GM12878 (cell line): ENCODE results near the gene CYB5R3. TPM values are rescaled to one million over a fixed set of nuclear protein-coding genes. Genes with fewer than 3 reads are reported as not detected.

Experiments
- ATAC-seq: fragments of 200-7000 bp; cut with Tn5 transposase; 3 replicates; pipeline ENCODE4 v1.9.1; 2020; ENCODE audit warnings: mild to moderate bottlenecking, moderate library complexity
- BruUV-seq: library from RNA; stranded (reverse); fragments of 400-500 nt; replicated peaks from 2 replicates; lab custom pipeline; 2021; lab: Mats Ljungman, UMichigan
- CTCF ChIA-PET: fragments of 300-600 bp; sonication (Branson Sonifier 250); formaldehyde crosslinking; extraction: SDS; loops from one replicate; lab custom pipeline; 2021; ENCODE audit warnings: inconsistent platforms; lab: Yijun Ruan, JAX
- POLR2A ChIA-PET: fragments of 350-600 bp; formaldehyde crosslinking; extraction: SDS; loops from one replicate; lab custom pipeline; 2021; ENCODE audit warnings: inconsistent platforms; lab: Charles Lee
- RAD21 ChIA-PET: fragments of 300-600 bp; sonication (Branson Sonifier 250); formaldehyde crosslinking; loops from one replicate; lab custom pipeline; 2023; ENCODE audit warnings: antibody characterized with exemption; ENCODE audit not compliant: unreplicated experiment; lab: Charles Lee
- SMC1A ChIA-PET: fragments of 300-600 bp; sonication (Branson Sonifier 250); formaldehyde crosslinking; loops from one replicate; lab custom pipeline; 2023; ENCODE audit not compliant: unreplicated experiment, uncharacterized antibody; lab: Charles Lee
- DNase-seq: peaks from one replicate; pipeline ENCODE4 v3.0.0-alpha.2; 2011; ENCODE audit warnings: low read depth, low spot score
- FAIRE-seq: peaks from 3 replicates; lab custom pipeline; 2011; peaks lifted over from hg19 to GRCh38; lab: Jason Lieb, UNC
- H2AFZ ChIP-seq: 2 replicates; pipeline ENCODE4 v1.6.0; 2011; ENCODE audit warnings: low read depth, low read length, control low read depth; ENCODE audit not compliant: control insufficient read depth
- H3K27ac ChIP-seq: 2 replicates; pipeline ENCODE4 v1.5.1; 2011; ENCODE audit warnings: control low read depth; ENCODE audit not compliant: control insufficient read depth, insufficient read depth
- H3K27me3 ChIP-seq, 2 experiments: replicated peaks in 1 of 2; 2 replicates each; pipeline versions ENCODE4 v1.6.0 to v1.6.1; 2011; ENCODE audit warnings: low read length in 1 of 2; ENCODE audit not compliant: control insufficient read depth in 2 of 2, insufficient read depth in 2 of 2
- H3K36me3 ChIP-seq, 2 experiments: 2 replicates each; pipeline ENCODE4 v1.5.1; 2011; ENCODE audit warnings: low read length in 1 of 2; ENCODE audit not compliant: control insufficient read depth in 2 of 2, insufficient read depth in 2 of 2
- H3K4me1 ChIP-seq: 2 replicates; pipeline ENCODE4 v1.6.1; 2011; ENCODE audit warnings: mild to moderate bottlenecking, low read length, moderate library complexity, mixed read lengths; ENCODE audit not compliant: control insufficient read depth, insufficient read depth
- H3K4me2 ChIP-seq: 2 replicates; pipeline ENCODE4 v1.6.0; 2011; ENCODE audit warnings: control low read depth; ENCODE audit not compliant: control insufficient read depth, insufficient read depth
- H3K4me3 ChIP-seq: fragments of 200-600 bp; sonication (generic); 2 replicates; pipeline ENCODE4 v1.5.1; 2016
- H3K79me2 ChIP-seq: 2 replicates; pipeline ENCODE4 v1.6.0; 2011; ENCODE audit warnings: low read length; ENCODE audit not compliant: control insufficient read depth, insufficient read depth
- H3K9ac ChIP-seq: 2 replicates; pipeline ENCODE4 v1.8.0; 2011; ENCODE audit warnings: low read length, control low read depth, mixed read lengths; ENCODE audit not compliant: control insufficient read depth, insufficient read depth
- H3K9me3 ChIP-seq: replicated peaks from 3 replicates; pipeline ENCODE4 v1.5.1; 2011; ENCODE audit warnings: mild to moderate bottlenecking, low read length; ENCODE audit not compliant: control insufficient read depth, insufficient read depth
- H4K20me1 ChIP-seq: 2 replicates; pipeline ENCODE4 v1.6.0; 2011; ENCODE audit not compliant: control insufficient read depth, insufficient read depth
- ATF3 ChIP-seq: IDR thresholded peaks from 2 replicates; pipeline ENCODE4 v1.6.1; 2011; ENCODE audit warnings: low read depth, mild to moderate bottlenecking, low read length, moderate library complexity, borderline replicate concordance; ENCODE audit errors: extremely low read depth
- BACH1 ChIP-seq: fragments of 450-650 bp; IDR thresholded peaks from 2 replicates; pipeline ENCODE4 v1.6.1; 2017; ENCODE audit warnings: mild to moderate bottlenecking, borderline replicate concordance
- CBX5 ChIP-seq: sonication (generic); IDR thresholded peaks from 2 replicates; pipeline ENCODE4 v1.6.1; 2016; ENCODE audit warnings: low read depth, moderate library complexity, mild to moderate bottlenecking, inconsistent platforms
- CEBPB ChIP-seq, 2 experiments: fragments of 150-350 bp in 1 of 2; IDR thresholded peaks; 2 replicates each; pipeline ENCODE4 v1.6.1; 2012 to 2014; ENCODE audit warnings: low read depth in 2 of 2, low read length in 2 of 2, borderline replicate concordance in 1 of 2, inconsistent platforms in 1 of 2
- EP300 ChIP-seq, 2 experiments: fragments of 150-350 bp in 1 of 2; IDR thresholded peaks; 2 replicates each; pipeline ENCODE4 v1.6.1; 2011 to 2012; ENCODE audit warnings: low read depth in 2 of 2, low read length in 2 of 2, borderline replicate concordance in 1 of 2, improper control_type of control experiment in 1 of 2, inconsistent platforms in 1 of 2; ENCODE audit not compliant: control insufficient read depth in 1 of 2
- IRF3 ChIP-seq: fragments of 450-650 bp; IDR thresholded peaks from 2 replicates; pipeline ENCODE4 v1.6.1; 2014; ENCODE audit warnings: mild to moderate bottlenecking
- MTA2 ChIP-seq: fragments of 450-650 bp; IDR thresholded peaks from 2 replicates; pipeline ENCODE4 v1.6.1; 2016; ENCODE audit warnings: low read depth, mild to moderate bottlenecking, moderate library complexity
- MTA3 ChIP-seq: IDR thresholded peaks from 2 replicates; pipeline ENCODE4 v1.6.1; 2012; ENCODE audit warnings: low read length, inconsistent platforms, borderline replicate concordance
- NBN ChIP-seq: fragments of 450-650 bp; IDR thresholded peaks from 2 replicates; pipeline ENCODE4 v1.6.1; 2016
- NR2F1 ChIP-seq: fragments of 450-650 bp; conservative IDR thresholded peaks from 2 replicates; pipeline ENCODE4 v1.6.1; 2017; ENCODE audit warnings: mild to moderate bottlenecking
- PKNOX1 ChIP-seq: fragments of 450-650 bp; IDR thresholded peaks from 2 replicates; pipeline ENCODE4 v1.6.1; 2016; ENCODE audit warnings: mild to moderate bottlenecking
- POU2F2 ChIP-seq: IDR thresholded peaks from 3 replicates; pipeline ENCODE4 v1.6.1; 2011; ENCODE audit warnings: low read depth, mild to moderate bottlenecking, low read length, borderline replicate concordance
- RAD51 ChIP-seq: fragments of 450-650 bp; IDR thresholded peaks from 2 replicates; pipeline ENCODE4 v1.6.1; 2016; ENCODE audit warnings: moderate library complexity, mild to moderate bottlenecking, inconsistent platforms
- RBBP5 ChIP-seq: fragments of 200-600 bp; sonication (generic); conservative IDR thresholded peaks from 2 replicates; pipeline ENCODE4 v1.6.1; 2016
- YBX1 ChIP-seq: fragments of 450-650 bp; IDR thresholded peaks from 2 replicates; pipeline ENCODE4 v1.6.1; 2016; ENCODE audit warnings: antibody characterized with exemption
- ZBTB4 ChIP-seq: fragments of 450-650 bp; formaldehyde crosslinking; IDR thresholded peaks from 2 replicates; pipeline ENCODE4 v1.4.0; 2022; ENCODE audit warnings: mild to moderate bottlenecking, moderate library complexity
- ZNF217 ChIP-seq: fragments of 450-650 bp; IDR thresholded peaks from 2 replicates; pipeline ENCODE4 v1.6.1; 2017; ENCODE audit warnings: antibody characterized with exemption, mild to moderate bottlenecking
- WGBS: methylation state at CpG from one replicate; pipeline ENCODE4 v1.1.6; 2016; ENCODE audit warnings: low lambda C conversion rate; ENCODE audit not compliant: insufficient replicate concordance, insufficient coverage; ENCODE audit errors: missing lambda C conversion rate; 5-methylcytosine and 5-hydroxymethylcytosine counted together
- in situ Hi-C: fragments of 300-500 bp; cut with MboI; formaldehyde crosslinking; loops from 9 replicates; pipeline ENCODE4 v1.14.3; 2018; ENCODE audit warnings: mixed read lengths
- intact Hi-C: fragments of 100-400 bp; cut with micrococcal nuclease; formaldehyde crosslinking; loops from one replicate; pipeline ENCODE4 v1.14.2; 2022; ENCODE audit not compliant: unreplicated experiment
- polyA plus RNA-seq, 11 experiments: library from polyadenylated mRNA; depleted of rRNA in 4 of 11; unstranded in 6 of 11; stranded (reverse) in 5 of 11; fragments of >200 nt; fragmentation: Nextera tagmentation in 4 of 11; fragmentation: Illumina TruSeq in 1 of 11; extraction: Ambion mirVana in 4 of 11; extraction: Trizol in 1 of 11; gene quantifications; 1 replicate in 1 of 11; 2 replicates in 10 of 11; pipeline versions ENCODE4 v1.2.1 to v1.2.3, GENCODE V29; 2011 to 2016; ENCODE audit warnings: inconsistent platforms in 2 of 11, missing spikeins in 2 of 11, low read depth in 1 of 11
- total RNA-seq, 4 experiments: library from RNA; depleted of rRNA in 3 of 4; stranded (reverse); fragments of >200 nt in 3 of 4; fragmentation: Illumina TruSeq in 1 of 4; extraction: Trizol in 1 of 4; gene quantifications; 2 replicates each; pipeline versions ENCODE4 v1.2.1 to v1.2.3, GENCODE V29; 2013 to 2021

CYB5R3 gene
- total and polyA plus RNA-seq, 10 of the 15 experiments (the other 5 are each of a cell fraction or from before 2014, with no cell fraction given), result 2.0 to 119 (median 67.8) TPM

GRCh38 chr22:42643634-42644421 lies 5.4 kb downstream of the CYB5R3 start:
- no TSS peak for BruUV-seq
- DNase-seq, result no peak
- Histone ChIP-seq H3K9me3 (no peaks in the 10 kb centered on the region), H3K4me3 (peak overlapping the region; percentile 50), H3K27me3 (no peaks in the 10 kb centered on the region), H3K79me2 (peaks cover 65% of the 10 kb centered on the region), H4K20me1 (no peaks in the 10 kb centered on the region), H3K9ac (peak overlapping the region; percentile 78), H3K4me2 (peak overlapping the region; percentile 71), H3K4me1 (peaks cover 42% of the 10 kb centered on the region), H3K36me3 (no peaks in the 10 kb centered on the region), H3K27ac (peak overlapping the region; percentile 84), H2AFZ (no peak overlapping the region)
- ChIA-PET SMC1A (interaction anchor here (0.8 to 2.6 kb wide), 9 partner anchors 13 to 200 kb away, joined by 3 to 18 read pairs (median 4); no protein-coding TSS in a partner anchor), RAD21 (interaction anchor here (0.8 to 3.7 kb wide), 5 partner anchors 10 to 75 kb away, joined by 3 to 19 read pairs (median 4); partner anchors contain the start of gene POLDIP3), POLR2A (interaction anchor here (0.6 to 2.1 kb wide), 5 partner anchors 9 to 678 kb away, joined by 3 to 8 read pairs (median 4); no protein-coding TSS in a partner anchor), CTCF (interaction anchor here (1.0 to 3.4 kb wide), 10 partner anchors 12 to 390 kb away, joined by 3 to 17 read pairs (median 5); no protein-coding TSS in a partner anchor)
- intact Hi-C loops (no loop called here), in situ Hi-C loops (no loop called here)
- TF ChIP-seq YBX1, result no peak
- TF ChIP-seq ZBTB4 (CRISPR knock-in tag), result no peak
- no peak for TF ChIP-seq ZNF217
- no peak for TF ChIP-seq MTA3
- TF ChIP-seq EP300 (IDR thresholded peaks at IDR 0.05; ENCODE audit: borderline replicate concordance in 1 of 2, control insufficient read depth in 1 of 2, low read depth in 2 of 2, low read length in 2 of 2), result no peak
- no peak for TF ChIP-seq CBX5
- TF ChIP-seq MTA2, result no peak
- no peak for TF ChIP-seq RAD51
- TF ChIP-seq ATF3, result no peak
- TF ChIP-seq RBBP5, result no peak
- TF ChIP-seq IRF3, result no peak
- TF ChIP-seq BACH1, result no peak
- TF ChIP-seq PKNOX1, result no peak
- TF ChIP-seq NR2F1, result no peak
- TF ChIP-seq NBN, result no peak
- TF ChIP-seq CEBPB (IDR thresholded peaks at IDR 0.05; ENCODE audit: borderline replicate concordance in 1 of 2, low read depth in 2 of 2, low read length in 2 of 2), result no peak
- TF ChIP-seq POU2F2, result no peak
- ATAC-seq, result no peak
- 93% methylated on average over 14 of the region's 14 CpGs for WGBS
- no peak for FAIRE-seq
